HG02852 (cell line): Measurements from ENCODE around the gene SLC16A14.
A peak's percentile ranks its signal among the peaks of the same experiment; 100 is the strongest.
"Not testable (repeated sequence)": the region's sequence is repeated elsewhere in the genome, so short reads cannot be mapped to it uniquely, and the experiment has no call there.

Experiments
- ATAC-seq: cut with Tn5 transposase; IDR thresholded peaks from one replicate; pipeline ENCODE4 v1.9.1; 2021; ENCODE audit warnings: mild to moderate bottlenecking, moderate library complexity; ENCODE audit not compliant: unreplicated experiment

The SLC16A14 gene

GRCh38 chr2:230068651-230069055 is at the start of gene SLC16A14:
Gene SLC16A14, minus strand, starts transcription at chr2:230068924. Its CDS starts 9,572 bp downstream, at chr2:230059352.
- ATAC-seq = peak; percentile 31

GRCh38 chr2:230106771-230107170 is 38.0 kb upstream of the SLC16A14 start:
- no peak for ATAC-seq

DNA sequence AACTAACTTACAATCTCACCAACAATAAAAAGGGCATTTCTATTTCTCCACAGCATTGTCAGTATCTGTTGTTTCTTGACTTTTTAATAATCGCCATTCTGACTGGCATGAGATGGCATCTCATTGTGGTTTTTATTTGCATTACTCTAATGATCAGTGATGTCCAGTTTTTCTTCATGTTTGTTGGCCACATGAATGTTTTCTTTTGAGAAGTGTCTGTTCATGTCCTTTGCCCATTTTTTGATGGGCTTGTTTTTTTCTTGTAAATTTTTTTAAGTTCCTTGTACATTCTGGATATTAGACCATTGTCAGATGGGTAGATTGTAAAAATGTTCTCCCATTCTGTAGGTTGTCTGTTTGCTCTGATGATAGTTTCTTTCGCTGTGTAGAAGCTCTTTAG is 33.2 kb upstream of the SLC16A14 start:
- not testable (repeated sequence) for ATAC-seq

- ATAC-seq = no peak
Observed at GRCh38 chr2:230097841-230098240, 29.1 kb upstream of the SLC16A14 start.

DNA sequence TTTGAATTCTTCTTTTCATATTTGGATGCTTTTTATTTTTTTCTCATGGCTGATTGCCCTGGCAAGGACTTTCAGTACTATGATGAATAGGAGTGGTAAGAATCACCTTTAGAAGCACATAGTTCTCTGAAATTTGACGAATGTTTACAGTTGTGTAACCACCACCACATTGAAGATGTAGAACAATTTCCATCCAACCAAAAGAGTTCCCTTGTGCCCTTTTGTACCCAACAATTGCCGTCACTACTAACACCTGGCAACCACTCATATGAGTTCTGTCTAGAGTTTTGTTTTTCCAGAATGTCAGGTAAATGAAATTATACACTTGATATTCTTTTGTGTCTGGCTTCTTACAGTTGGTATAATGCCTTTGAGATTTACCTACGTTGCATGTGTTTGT is 28.7 kb upstream of the SLC16A14 start:
- ATAC-seq = no peak

- no peak for ATAC-seq
Observed at GRCh38 chr2:230090967-230091366, 22.2 kb upstream of the SLC16A14 start.

- ATAC-seq = no peak
Observed at GRCh38 chr2:230085201-230085600, 16.5 kb upstream of the SLC16A14 start.

DNA sequence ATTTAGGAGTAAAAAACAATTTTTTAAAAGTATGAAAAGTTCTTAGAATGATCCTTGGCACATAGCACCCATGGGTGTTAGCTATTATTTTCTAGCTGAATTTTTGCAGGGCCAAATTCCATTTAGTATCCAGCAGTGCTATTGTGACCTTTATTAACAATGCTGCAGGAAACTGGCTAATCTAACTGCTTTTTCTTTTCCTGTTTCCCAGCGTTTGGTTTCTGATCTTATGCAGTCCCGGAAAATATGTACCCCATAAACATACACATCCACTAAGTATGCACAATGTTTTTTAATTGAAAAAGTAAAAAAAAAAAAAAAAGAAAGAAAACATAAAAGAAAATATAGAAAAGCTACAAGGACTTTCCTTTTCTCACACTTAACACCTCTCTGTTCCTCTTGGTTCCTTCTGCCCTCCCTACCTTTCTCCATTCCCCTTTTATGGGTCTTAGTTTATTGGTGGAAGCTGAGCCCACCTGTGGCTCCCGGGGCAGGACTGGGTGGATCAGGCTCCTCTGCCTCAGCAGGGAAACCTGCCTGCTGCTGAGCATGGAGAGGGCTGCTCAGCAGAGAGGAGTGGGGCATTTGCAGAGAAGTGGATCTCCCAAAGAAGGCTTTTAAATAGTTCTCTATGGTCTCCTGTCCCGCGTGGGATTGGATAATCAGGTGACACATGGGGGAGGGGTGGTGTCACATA is 9.3 kb upstream of the SLC16A14 start:
- no peak for ATAC-seq

DNA sequence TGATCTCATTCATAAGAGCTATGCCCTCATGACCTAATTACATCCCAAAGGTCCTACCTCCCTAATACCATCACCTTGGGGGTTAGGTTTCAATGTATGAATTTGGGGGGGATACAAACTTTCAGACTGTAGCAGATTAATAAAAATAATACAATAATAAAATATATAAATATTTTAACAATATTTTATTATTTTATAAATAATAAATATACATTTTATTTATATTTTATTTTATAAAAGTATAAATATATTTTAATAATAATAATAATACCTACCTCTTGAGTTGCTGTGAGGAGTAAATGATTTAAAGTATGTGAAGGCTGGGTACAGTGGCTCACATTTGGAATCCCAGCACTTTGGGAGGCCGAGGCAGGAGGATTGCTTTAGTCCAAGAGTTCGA is 8.1 kb upstream of the SLC16A14 start:
- ATAC-seq = no peak

GRCh38 chr2:230075988-230076631 is 7.4 kb upstream of the SLC16A14 start:
- ATAC-seq = no peak

DNA sequence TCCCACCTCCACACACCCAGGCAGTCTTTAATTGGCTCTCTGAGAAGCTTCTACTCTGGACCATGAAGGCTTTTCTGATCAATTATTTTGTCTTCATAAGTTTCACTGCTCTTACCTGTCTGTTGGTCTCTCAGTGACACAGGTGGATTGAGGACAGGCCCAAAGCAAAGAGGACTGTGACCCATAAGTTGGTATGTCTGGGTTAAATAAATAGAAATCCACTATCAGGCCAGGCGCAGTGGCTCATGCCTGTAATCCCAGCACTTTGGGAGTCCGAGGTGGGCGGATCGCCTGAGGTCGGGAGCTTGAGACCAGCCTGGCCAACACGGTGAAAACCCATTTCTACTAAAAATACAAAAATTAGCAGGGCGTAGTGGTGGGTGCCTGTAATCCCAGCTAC is 2.7 kb upstream of the SLC16A14 start:
- ATAC-seq = no peak

- ATAC-seq = no peak
Observed at GRCh38 chr2:230069402-230069801, 678 bp upstream of the SLC16A14 start.

- ATAC-seq = peak; percentile 41
Observed at GRCh38 chr2:230068016-230068650, 591 bp downstream of the SLC16A14 start.

- no peak for ATAC-seq
Observed at GRCh38 chr2:230060672-230061293, 7.9 kb downstream of the SLC16A14 start.

GRCh38 chr2:230053753-230054478 is 14.8 kb downstream of the SLC16A14 start:
- ATAC-seq = no peak

- no peak for ATAC-seq
Observed at GRCh38 chr2:230052299-230052698, 16.4 kb downstream of the SLC16A14 start.

GRCh38 chr2:230050136-230050535 is 18.6 kb downstream of the SLC16A14 start:
- no peak for ATAC-seq

DNA sequence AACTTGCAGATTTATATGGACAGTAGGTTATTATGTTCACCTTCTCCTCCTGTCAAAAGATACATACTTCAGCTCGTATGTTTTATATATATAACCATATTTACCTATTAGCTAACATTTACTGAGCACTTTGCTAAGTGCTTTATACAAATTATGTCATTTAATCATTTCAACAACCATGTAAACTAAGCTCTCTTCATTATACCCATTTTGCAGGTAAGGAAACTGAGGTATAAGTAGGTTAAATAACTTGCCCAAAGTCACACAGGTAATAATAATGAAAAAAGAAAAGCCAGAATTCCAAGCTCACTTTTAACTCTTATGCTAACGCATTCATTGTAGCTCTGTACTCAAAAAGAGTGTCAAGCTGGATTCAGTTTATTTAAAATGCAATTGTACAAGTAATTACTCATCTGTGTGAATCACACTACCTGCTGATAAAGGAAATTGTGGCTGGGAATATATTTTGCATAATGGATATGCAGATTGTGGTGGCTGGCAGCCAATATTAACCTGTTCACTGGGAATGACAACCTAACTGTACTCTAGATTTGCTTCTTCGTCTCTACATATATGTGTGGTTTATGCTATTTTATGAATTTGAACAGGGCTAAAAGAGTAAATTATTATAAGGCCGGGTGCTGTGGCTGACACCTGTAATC is 20.6 kb downstream of the SLC16A14 start:
- ATAC-seq = no peak

DNA sequence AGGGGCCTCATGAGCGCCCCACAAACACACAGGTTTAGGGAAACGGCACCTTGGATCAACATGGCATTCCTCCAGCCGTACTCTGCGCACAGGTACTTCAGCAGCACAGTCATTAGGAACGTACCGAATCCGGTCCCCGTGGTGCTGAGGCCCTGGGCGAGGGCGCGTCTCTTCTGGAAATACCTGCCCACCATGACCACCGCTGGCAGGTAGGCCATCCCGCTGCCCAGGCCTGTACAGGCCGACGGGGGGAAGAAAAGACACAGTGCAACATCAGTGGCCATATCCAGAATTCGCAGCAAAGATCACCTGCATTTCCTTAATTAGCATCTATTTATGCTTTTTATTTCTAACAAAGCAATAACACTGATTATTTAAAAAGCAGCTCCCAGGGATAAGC is 22.2 kb downstream of the SLC16A14 start:
- ATAC-seq = no peak

DNA sequence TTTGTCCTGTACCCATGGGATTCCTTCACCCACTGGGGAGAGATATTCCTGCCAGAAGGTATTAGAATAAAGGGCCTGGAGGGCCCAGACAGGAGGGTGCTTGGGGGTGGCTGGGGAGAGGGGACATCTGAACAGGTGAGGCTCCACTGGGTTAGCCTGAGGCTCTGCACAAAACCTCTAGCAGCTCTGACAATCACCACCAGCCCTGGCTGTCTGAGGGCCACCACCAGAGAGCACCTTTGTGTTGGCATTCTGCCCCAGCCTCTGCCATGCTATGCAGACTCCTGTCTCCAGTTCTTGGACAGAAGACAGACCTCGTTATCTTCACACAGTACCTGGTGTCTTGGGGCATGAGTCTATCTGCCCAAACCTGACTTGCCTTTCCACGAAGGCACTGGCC is 25.3 kb downstream of the SLC16A14 start:
- ATAC-seq = no peak

- no peak for ATAC-seq
Observed at GRCh38 chr2:230043025-230043424, 25.7 kb downstream of the SLC16A14 start.
